ENCODE measurements around the gene NRN1L.

NRN1L gene

GRCh38 chr16:67931712-67932461, 47.2 kb downstream of the NRN1L start, which contains the start of gene CTRL:
Gene CTRL, minus strand, starts transcription at chr16:67931862. Its CDS starts 10 bp downstream, at chr16:67931852.
- Histone ChIP-seq H3K9me3 (replicated peaks in 1 of 11) (no peaks in the 10 kb centered on the region), H3K27ac (no peak within 1 kb of the TSS), H3K4me1 (peaks cover 18 to 50% (median 46%) of the 10 kb centered on the region in 10 experiments), H3K4me3 (no peak within 1 kb of the TSS), H3K36me3 (peaks cover 57 to 85% (median 78%) of the 10 kb centered on the region in 11 experiments), H3K4me2 (no peak within 1 kb of the TSS), H3K9ac (0 out of 22 replicates have a peak within 1 kb of the TSS, but pooled peaks of 1 of the 11 experiments have one; percentile 1), H4K20me1 (peaks cover 44 to 83% (median 77%) of the 10 kb centered on the region in 11 experiments), H3K27me3 (no peaks in the 10 kb centered on the region)
- TF ChIP-seq Cebpa-rat (IDR thresholded peaks at IDR 0.05): no peak

GRCh38 chr16:67932462-67932840, 47.8 kb downstream of the NRN1L start:
- Histone ChIP-seq H3K4me1 (peaks cover 22 to 50% (median 46%) of the 10 kb centered on the region in 10 experiments), H3K9ac (0 out of 22 replicates have a peak overlapping the region, but pooled peaks of 1 of the 11 experiments have one; percentile 1), H3K4me3 (no peak overlapping the region), H3K4me2 (no peak overlapping the region), H3K36me3 (peaks cover 54 to 80% (median 76%) of the 10 kb centered on the region in 11 experiments), H4K20me1 (peaks cover 38 to 77% (median 71%) of the 10 kb centered on the region in 11 experiments), H3K27ac (no peak overlapping the region), H3K9me3 (replicated peaks in 1 of 11) (no peaks in the 10 kb centered on the region), H3K27me3 (no peaks in the 10 kb centered on the region)
- no peak for TF ChIP-seq Cebpa-rat (IDR thresholded peaks at IDR 0.05)

GRCh38 chr16:67933805-67934204, 49.1 kb downstream of the NRN1L start:
- H3K9ac ChIP-seq: peak overlapping the region in 9 of 11 experiments; percentile 9 to 98 (median 94); a peak in 6 of 22 replicates
- H3K4me2 ChIP-seq: no peak overlapping the region; a peak in 1 of 22 replicates
- H3K27ac ChIP-seq: 0 out of 22 replicates have a peak overlapping the region, but pooled peaks of 2 of the 11 experiments have one; percentile 4 to 96
- no peak for TF ChIP-seq Cebpa-rat (IDR thresholded peaks at IDR 0.05)
- peaks cover 45 to 68% (median 63%) of the 10 kb centered on the region in 11 experiments for H3K36me3 ChIP-seq
- peaks cover 26 to 64% (median 58%) of the 10 kb centered on the region in 11 experiments for H4K20me1 ChIP-seq
- no peaks in the 10 kb centered on the region for H3K27me3 ChIP-seq
- no peaks in the 10 kb centered on the region for H3K9me3 ChIP-seq (replicated peaks in 1 of 11)
- H3K4me1 ChIP-seq: peaks cover 30 to 44% (median 40%) of the 10 kb centered on the region in 10 experiments
- H3K4me3 ChIP-seq: no peak overlapping the region

- Histone ChIP-seq H3K4me3 (peak overlapping the region in 8 of 10 experiments; percentile 75 to 97 (median 90); a peak in 13 of 20 replicates), H3K9ac (peak overlapping the region; percentile 89 to 98 (median 93); a peak in 18 of 22 replicates), H3K27ac (peak overlapping the region in 5 of 11 experiments; percentile 4 to 98 (median 96); a peak in 8 of 22 replicates), H3K4me1 (peaks cover 30 to 44% (median 36%) of the 10 kb centered on the region in 10 experiments), H3K36me3 (peaks cover 45 to 62% (median 59%) of the 10 kb centered on the region in 11 experiments), H3K27me3 (no peaks in the 10 kb centered on the region), H4K20me1 (peaks cover 20 to 57% (median 51%) of the 10 kb centered on the region in 11 experiments), H3K4me2 (peak overlapping the region; percentile 75 to 96 (median 94)), H3K9me3 (replicated peaks in 1 of 11) (no peaks in the 10 kb centered on the region)
- no peak for TF ChIP-seq Cebpa-rat (IDR thresholded peaks at IDR 0.05)
Observed at GRCh38 chr16:67934306-67935100, 49.8 kb downstream of the NRN1L start.

- H3K27me3 ChIP-seq: no peaks in the 10 kb centered on the region
- peaks cover 19 to 52% (median 45%) of the 10 kb centered on the region in 11 experiments for H4K20me1 ChIP-seq
- H3K9ac ChIP-seq: peak overlapping the region; percentile 89 to 98 (median 93); a peak in 20 of 22 replicates
- H3K36me3 ChIP-seq: peaks cover 44 to 62% (median 53%) of the 10 kb centered on the region in 11 experiments
- peak overlapping the region; percentile 73 to 97 (median 90) for H3K4me3 ChIP-seq
- H3K27ac ChIP-seq: peak overlapping the region in 10 of 11 experiments; percentile 83 to 98 (median 94); a peak in 17 of 22 replicates
- TF ChIP-seq Cebpa-rat (IDR thresholded peaks at IDR 0.05): no peak
- H3K9me3 ChIP-seq (replicated peaks in 1 of 11): no peaks in the 10 kb centered on the region
- peak overlapping the region; percentile 75 to 96 (median 94) for H3K4me2 ChIP-seq
- peaks cover 32 to 48% (median 41%) of the 10 kb centered on the region in 10 experiments for H3K4me1 ChIP-seq
Observed at GRCh38 chr16:67935101-67935401, 50.4 kb downstream of the NRN1L start.

GRCh38 chr16:67935402-67936123, 50.9 kb downstream of the NRN1L start:
- H3K4me1 ChIP-seq: peaks cover 37 to 53% (median 45%) of the 10 kb centered on the region in 10 experiments
- H3K27ac ChIP-seq: peak overlapping the region; percentile 81 to 98 (median 94)
- no peaks in the 10 kb centered on the region for H3K27me3 ChIP-seq
- peak overlapping the region; percentile 89 to 98 (median 93) for H3K9ac ChIP-seq
- TF ChIP-seq Cebpa-rat (IDR thresholded peaks at IDR 0.05): no peak
- H3K4me2 ChIP-seq: peak overlapping the region; percentile 75 to 96 (median 94)
- peaks cover 19 to 50% (median 41%) of the 10 kb centered on the region in 11 experiments for H4K20me1 ChIP-seq
- H3K4me3 ChIP-seq: peak overlapping the region; percentile 73 to 97 (median 90)
- H3K9me3 ChIP-seq (replicated peaks in 1 of 11): no peaks in the 10 kb centered on the region
- peaks cover 39 to 62% (median 48%) of the 10 kb centered on the region in 11 experiments for H3K36me3 ChIP-seq

Data from BLaER1 treated with 17β-estradiol and CSF1 and Interleukin-3, amounts not matched to agents 10 nM and 100 nM (cell line).